Hepatocyte (in vitro differentiated cells): Measurements from ENCODE around the gene IL1R2. TPM values are rescaled to one million over a fixed set of nuclear protein-coding genes. Genes with fewer than 3 reads are reported as not detected.

Experiments
- DNase-seq: peaks from one replicate; pipeline ENCODE4 v3.0.0-alpha.2; 2016; ENCODE audit warnings: low spot score
- H2AFZ ChIP-seq: fragments of 200-600 bp; sonication (generic); 2 replicates; pipeline ENCODE4 v1.6.0; 2016; ENCODE audit warnings: antibody characterized with exemption, mild to moderate bottlenecking
- H3K27ac ChIP-seq: fragments of 200-600 bp; sonication (generic); 2 replicates; pipeline ENCODE4 v1.5.1; 2016; ENCODE audit warnings: mild to moderate bottlenecking
- H3K27me3 ChIP-seq: fragments of 200-600 bp; sonication (generic); 2 replicates; pipeline ENCODE4 v1.6.1; 2016
- H3K36me3 ChIP-seq: fragments of 200-600 bp; sonication (generic); replicated peaks from 2 replicates; pipeline ENCODE4 v1.5.1; 2016; ENCODE audit warnings: low read depth; ENCODE audit not compliant: insufficient read depth
- H3K4me1 ChIP-seq: fragments of 200-600 bp; sonication (generic); 2 replicates; pipeline ENCODE4 v1.5.1; 2016; ENCODE audit warnings: mild to moderate bottlenecking, moderate library complexity; ENCODE audit not compliant: insufficient read depth
- H3K4me2 ChIP-seq: fragments of 200-600 bp; sonication (generic); 2 replicates; pipeline ENCODE4 v1.6.0; 2016
- H3K4me3 ChIP-seq: fragments of 200-600 bp; sonication (generic); 2 replicates; pipeline ENCODE4 v1.5.1; 2016; ENCODE audit warnings: mild to moderate bottlenecking
- H3K79me2 ChIP-seq: fragments of 200-600 bp; sonication (generic); 2 replicates; pipeline ENCODE4 v1.6.0; 2017; ENCODE audit warnings: mild to moderate bottlenecking
- H3K9me2 ChIP-seq: fragments of 200-600 bp; sonication (generic); replicated peaks from 2 replicates; pipeline ENCODE4 v1.6.0; 2017; ENCODE audit warnings: mild to moderate bottlenecking; ENCODE audit not compliant: insufficient read depth
- H3K9me3 ChIP-seq: fragments of 200-600 bp; sonication (generic); 2 replicates; pipeline ENCODE4 v1.5.1; 2016; ENCODE audit warnings: low read depth, mild to moderate bottlenecking
- H4K20me1 ChIP-seq: fragments of 200-600 bp; sonication (generic); 2 replicates; pipeline ENCODE4 v1.6.0; 2016; ENCODE audit warnings: mild to moderate bottlenecking; ENCODE audit not compliant: insufficient read depth, poor library complexity, severe bottlenecking
- EZH2 ChIP-seq: fragments of 200-600 bp; sonication (generic); IDR thresholded peaks from 2 replicates; pipeline ENCODE4 v1.6.1; 2016; ENCODE audit warnings: antibody characterized with exemption, mild to moderate bottlenecking, borderline replicate concordance
- EZH2phosphoT487 ChIP-seq: fragments of 200-600 bp; sonication (generic); IDR thresholded peaks from one replicate; pipeline ENCODE4 v1.6.1; 2018; ENCODE audit warnings: antibody characterized with exemption, mild to moderate bottlenecking, low read depth, moderate library complexity; ENCODE audit not compliant: unreplicated experiment, severe bottlenecking
- WGBS: methylation state at CpG from one replicate; pipeline ENCODE4 v1.1.6; 2016; ENCODE audit warnings: low lambda C conversion rate; ENCODE audit errors: missing lambda C conversion rate; 5-methylcytosine and 5-hydroxymethylcytosine counted together
- polyA plus RNA-seq: library from polyadenylated mRNA; unstranded; fragments of >200 nt; fragmentation: Nextera tagmentation; extraction: Ambion mirVana; gene quantifications from 2 replicates; pipeline ENCODE4 v1.2.1, GENCODE V29; 2016
- total RNA-seq: library from RNA; depleted of rRNA; stranded (reverse); fragments of >200 nt; gene quantifications from 2 replicates; pipeline ENCODE4 v1.2.3, GENCODE V29; 2014
- TF ChIP-seq, protein P1 (sequence below): fragments of 200-600 bp; sonication (generic); IDR thresholded peaks from 2 replicates; pipeline ENCODE4 v1.5.1; 2016; ENCODE audit warnings: antibody characterized with exemption, mild to moderate bottlenecking; ENCODE audit not compliant: poor library complexity

The IL1R2 gene
- total and polyA plus RNA-seq, 2 experiments from 2014 or later, result 1.3 to 5.8 TPM

DNA sequence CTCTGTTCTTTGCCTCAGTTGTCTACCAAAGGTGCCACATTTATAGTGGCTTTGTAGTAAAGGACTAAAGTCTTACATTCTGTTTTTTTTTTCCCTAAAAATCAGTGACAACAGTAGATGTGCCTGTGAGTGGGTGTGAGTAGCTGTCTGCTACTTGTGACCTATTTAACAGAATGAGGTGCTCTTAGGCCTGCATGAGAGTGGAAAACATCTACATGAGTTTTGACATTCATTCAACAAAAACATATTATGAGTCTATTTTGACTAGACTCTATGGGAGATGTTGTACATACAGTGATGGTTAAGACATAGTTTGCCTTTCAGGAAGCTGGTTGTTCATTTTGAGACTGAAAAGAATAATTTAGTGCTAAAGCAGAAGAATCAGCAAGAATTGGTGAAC, 36.7 kb downstream of the IL1R2 start:
- H3K27ac ChIP-seq, result peak overlapping the region; percentile 82
- no peak overlapping the region for H3K4me3 ChIP-seq

DNA sequence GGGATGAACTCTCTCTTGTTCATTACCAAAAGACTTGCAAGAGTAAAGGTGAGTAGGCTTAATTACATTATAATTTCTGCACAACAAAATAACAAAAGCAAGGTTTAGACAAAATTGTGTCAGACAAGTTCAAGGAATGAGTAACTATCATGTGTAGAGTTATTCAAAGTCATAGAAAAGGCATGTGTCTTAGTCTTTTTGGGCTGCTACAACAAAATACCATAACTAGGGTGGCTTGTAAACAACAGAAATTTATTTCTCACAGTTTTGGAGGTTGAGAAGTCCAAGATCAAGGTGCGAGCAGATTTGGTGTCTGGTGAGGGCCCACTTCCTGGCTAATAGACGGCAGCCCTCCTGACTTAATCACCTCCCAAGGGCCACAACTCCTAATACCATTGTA, 37.6 kb downstream of the IL1R2 start:
- no peak for DNase-seq
- TF ChIP-seq EZH2phosphoT487 (no peak), EZH2 (no peak)
- TF ChIP-seq, protein P1, sequence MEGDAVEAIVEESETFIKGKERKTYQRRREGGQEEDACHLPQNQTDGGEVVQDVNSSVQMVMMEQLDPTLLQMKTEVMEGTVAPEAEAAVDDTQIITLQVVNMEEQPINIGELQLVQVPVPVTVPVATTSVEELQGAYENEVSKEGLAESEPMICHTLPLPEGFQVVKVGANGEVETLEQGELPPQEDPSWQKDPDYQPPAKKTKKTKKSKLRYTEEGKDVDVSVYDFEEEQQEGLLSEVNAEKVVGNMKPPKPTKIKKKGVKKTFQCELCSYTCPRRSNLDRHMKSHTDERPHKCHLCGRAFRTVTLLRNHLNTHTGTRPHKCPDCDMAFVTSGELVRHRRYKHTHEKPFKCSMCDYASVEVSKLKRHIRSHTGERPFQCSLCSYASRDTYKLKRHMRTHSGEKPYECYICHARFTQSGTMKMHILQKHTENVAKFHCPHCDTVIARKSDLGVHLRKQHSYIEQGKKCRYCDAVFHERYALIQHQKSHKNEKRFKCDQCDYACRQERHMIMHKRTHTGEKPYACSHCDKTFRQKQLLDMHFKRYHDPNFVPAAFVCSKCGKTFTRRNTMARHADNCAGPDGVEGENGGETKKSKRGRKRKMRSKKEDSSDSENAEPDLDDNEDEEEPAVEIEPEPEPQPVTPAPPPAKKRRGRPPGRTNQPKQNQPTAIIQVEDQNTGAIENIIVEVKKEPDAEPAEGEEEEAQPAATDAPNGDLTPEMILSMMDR, result no peak
- Histone ChIP-seq H4K20me1 (no peaks in the 10 kb centered on the region), H3K27me3 (no peaks in the 10 kb centered on the region), H3K79me2 (no peaks in the 10 kb centered on the region), H3K4me1 (peaks cover 41% of the 10 kb centered on the region), H2AFZ (no peak overlapping the region), H3K27ac (no peak overlapping the region), H3K4me3 (no peak overlapping the region), H3K4me2 (no peak overlapping the region), H3K9me2 (no peaks in the 10 kb centered on the region), H3K9me3 (no peaks in the 10 kb centered on the region), H3K36me3 (no peaks in the 10 kb centered on the region)
- WGBS, result 91% methylated on average over 2 of the region's 2 CpGs

More for the DNA sequence above, 36.7 kb downstream of the IL1R2 start:
- no peak overlapping the region for H2AFZ ChIP-seq
- no peaks in the 10 kb centered on the region for H3K36me3 ChIP-seq
- TF ChIP-seq EZH2phosphoT487 (no peak), EZH2 (no peak)
- TF ChIP-seq, protein P1, result no peak
- peaks cover 32% of the 10 kb centered on the region for H3K4me1 ChIP-seq
- no peaks in the 10 kb centered on the region for H3K27me3 ChIP-seq
- H3K9me2 ChIP-seq, result no peaks in the 10 kb centered on the region
- no peaks in the 10 kb centered on the region for H3K9me3 ChIP-seq
- H3K79me2 ChIP-seq, result no peaks in the 10 kb centered on the region
- no peaks in the 10 kb centered on the region for H4K20me1 ChIP-seq
- H3K4me2 ChIP-seq, result no peak overlapping the region
- no peak for DNase-seq

DNA sequence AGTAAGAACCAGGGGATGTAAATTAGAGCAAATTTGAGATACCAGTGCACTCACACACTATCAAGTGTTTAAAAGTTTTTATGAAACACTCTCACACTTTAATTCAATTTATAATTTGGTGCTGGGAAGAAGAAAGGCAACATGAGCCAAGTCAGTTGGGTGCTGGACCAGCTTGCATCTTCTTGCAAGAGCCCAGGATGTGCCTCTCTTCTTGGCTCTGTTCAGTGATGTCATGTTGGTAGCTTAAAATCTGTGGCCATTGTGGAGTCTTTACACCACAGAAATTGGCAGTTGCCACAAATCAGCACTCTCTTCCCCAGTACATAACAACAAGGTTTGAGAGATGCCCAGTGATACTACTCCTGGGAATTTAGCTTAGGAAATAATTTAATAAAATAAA, 38.2 kb downstream of the IL1R2 start:
- H3K4me1 ChIP-seq, result peaks cover 41% of the 10 kb centered on the region
- H3K9me3 ChIP-seq, result no peaks in the 10 kb centered on the region
- H3K9me2 ChIP-seq, result no peaks in the 10 kb centered on the region
- no peak overlapping the region for H3K4me2 ChIP-seq
- no peaks in the 10 kb centered on the region for H3K36me3 ChIP-seq
- H3K4me3 ChIP-seq, result no peak overlapping the region
- no peak for TF ChIP-seq EZH2phosphoT487
- TF ChIP-seq, protein P1, result no peak
- TF ChIP-seq EZH2, result no peak
- no peaks in the 10 kb centered on the region for H3K79me2 ChIP-seq
- no peaks in the 10 kb centered on the region for H3K27me3 ChIP-seq
- H4K20me1 ChIP-seq, result no peaks in the 10 kb centered on the region
- H3K27ac ChIP-seq, result no peak overlapping the region
- DNase-seq, result no peak
- H2AFZ ChIP-seq, result no peak overlapping the region

DNA sequence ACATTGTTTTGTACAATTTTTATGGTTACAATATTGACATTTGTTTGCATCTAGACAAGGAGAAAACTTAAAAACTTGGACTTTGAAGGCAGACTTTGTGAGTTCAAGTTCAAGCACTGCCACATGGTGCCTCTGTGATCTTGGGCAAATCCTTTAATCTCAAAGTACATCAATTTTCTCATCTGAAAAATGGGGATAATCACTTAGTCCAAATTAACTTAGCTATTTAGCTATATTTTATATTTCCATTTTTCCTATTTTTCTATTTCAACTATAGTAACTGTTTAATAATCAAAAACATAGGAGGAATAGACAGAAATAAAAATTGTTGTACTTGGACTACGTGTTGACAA, 38.7 kb downstream of the IL1R2 start:
- no peak overlapping the region for H3K4me2 ChIP-seq
- no peak for DNase-seq
- H3K4me1 ChIP-seq, result peaks cover 36% of the 10 kb centered on the region
- H3K27ac ChIP-seq, result peak overlapping the region; percentile 79
- no peak for TF ChIP-seq EZH2
- no peaks in the 10 kb centered on the region for H4K20me1 ChIP-seq
- 45% methylated on average over 1 of the region's 1 CpG for WGBS
- no peak overlapping the region for H3K4me3 ChIP-seq
- no peaks in the 10 kb centered on the region for H3K36me3 ChIP-seq
- H3K9me3 ChIP-seq, result no peaks in the 10 kb centered on the region
- no peaks in the 10 kb centered on the region for H3K27me3 ChIP-seq
- no peaks in the 10 kb centered on the region for H3K9me2 ChIP-seq
- H2AFZ ChIP-seq, result no peak overlapping the region
- H3K79me2 ChIP-seq, result no peaks in the 10 kb centered on the region
